Activated CD8-positive, alpha-beta memory T cell treated with anti-CD3 and anti-CD28 coated beads, Interleukin-2, amount 10 ng/mL, durations not matched to agents 7 days and 5 days (primary cell): ENCODE results near the gene CPPED1. TPM values are rescaled to one million over a fixed set of nuclear protein-coding genes. Genes with fewer than 3 reads are reported as not detected.

ENCODE experiments used
- ATAC-seq: fragments of 150-1000 bp; cut with Tn5 transposase; one replicate; pipeline ENCODE4 v1.10.0; 2021; ENCODE audit warnings: moderate library complexity
- CTCF ChIA-PET: fragments of 350-600 bp; sonication (Branson Sonifier 250); formaldehyde crosslinking; loops from one replicate; lab custom pipeline; 2021; ENCODE audit warnings: antibody characterized with exemption; lab: Charles Lee
- DNase-seq: peaks from one replicate; pipeline ENCODE4 v3.0.0-alpha.2; 2020
- H3K27ac Mint-ChIP-seq: one replicate; pipeline ENCODE4 v1.8.0; 2021; ENCODE audit warnings: mild to moderate bottlenecking, mixed read lengths
- H3K27me3 Mint-ChIP-seq: one replicate; pipeline ENCODE4 v1.8.0; 2021; ENCODE audit warnings: mixed read lengths
- H3K36me3 Mint-ChIP-seq: one replicate; pipeline ENCODE4 v1.8.0; 2021; ENCODE audit warnings: mild to moderate bottlenecking, mixed read lengths
- H3K4me1 Mint-ChIP-seq: one replicate; pipeline ENCODE4 v1.8.0; 2021; ENCODE audit warnings: mixed read lengths
- H3K4me3 Mint-ChIP-seq: one replicate; pipeline ENCODE4 v1.8.0; 2021; ENCODE audit warnings: mild to moderate bottlenecking, moderate library complexity, mixed read lengths
- H3K9me3 Mint-ChIP-seq: one replicate; pipeline ENCODE4 v1.8.0; 2022; ENCODE audit warnings: low read depth, mixed read lengths
- total RNA-seq, 2 experiments: library from RNA; stranded (reverse); gene quantifications; one replicate each; pipeline ENCODE4 v1.2.3, GENCODE V29; 2021

The CPPED1 gene
- total RNA-seq, 2 experiments from 2014 or later, result 20.5 to 21.5 TPM

- peaks cover 3% of the 10 kb centered on the region for H3K36me3 Mint-ChIP-seq
- CTCF ChIA-PET, result no interaction called here
- H3K4me3 Mint-ChIP-seq, result no peak overlapping the region
- peaks cover 2% of the 10 kb centered on the region for H3K4me1 Mint-ChIP-seq
- ATAC-seq, result no peak
- no peak for DNase-seq
- no peak overlapping the region for H3K27ac Mint-ChIP-seq
- peaks cover 14% of the 10 kb centered on the region for H3K27me3 Mint-ChIP-seq
- H3K9me3 Mint-ChIP-seq, result peaks cover 2% of the 10 kb centered on the region
These were observed 150.8 kb downstream of the CPPED1 start for GRCh38 chr16:12652924-12653323.

DNA sequence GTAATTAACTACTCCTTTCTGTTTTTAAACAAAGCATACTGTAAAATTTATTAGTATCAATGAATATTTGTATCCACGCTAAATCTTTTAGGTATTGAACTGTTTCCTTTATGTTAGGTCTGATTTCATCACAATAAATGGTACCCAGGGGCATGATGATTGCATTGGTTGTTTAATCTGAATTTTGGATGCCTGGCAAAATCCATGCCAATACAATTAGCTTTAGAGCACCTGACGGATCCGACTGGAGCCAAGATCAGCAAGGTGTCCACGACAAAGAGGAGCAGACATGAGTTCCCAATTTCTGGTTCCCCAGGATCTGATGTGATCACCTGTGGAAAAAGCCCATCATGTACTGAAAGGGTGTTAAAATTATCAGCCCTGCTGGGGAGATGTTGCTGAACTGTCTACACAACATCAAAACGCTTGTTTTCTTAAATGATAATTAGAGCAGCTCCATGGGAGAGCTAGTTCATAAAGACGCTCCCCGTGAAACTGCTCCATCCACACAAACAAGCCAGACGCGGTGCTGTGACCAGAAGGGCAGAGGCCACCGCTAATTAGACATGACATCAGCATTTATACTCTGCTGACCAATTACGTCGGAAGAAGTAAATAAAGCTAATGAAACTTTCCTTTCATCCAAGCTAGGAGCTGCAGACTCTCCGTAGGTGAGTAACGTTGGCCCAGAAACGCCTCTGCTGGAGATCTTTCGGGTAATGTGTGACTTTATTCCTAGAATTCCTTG lies 151.7 kb downstream of the CPPED1 start:
- H3K27me3 Mint-ChIP-seq, result peaks cover 14% of the 10 kb centered on the region
- H3K9me3 Mint-ChIP-seq, result peaks cover 4% of the 10 kb centered on the region
- DNase-seq, result no peak
- no peak overlapping the region for H3K27ac Mint-ChIP-seq
- CTCF ChIA-PET, result no interaction called here
- peaks cover 3% of the 10 kb centered on the region for H3K36me3 Mint-ChIP-seq
- no peak overlapping the region for H3K4me3 Mint-ChIP-seq
- no peak for ATAC-seq
- peaks cover 8% of the 10 kb centered on the region for H3K4me1 Mint-ChIP-seq

GRCh38 chr16:12649356-12649755 lies 154.3 kb downstream of the CPPED1 start:
- Mint-ChIP-seq H3K9me3 (peaks cover 4% of the 10 kb centered on the region), H3K4me1 (peaks cover 20% of the 10 kb centered on the region), H3K4me3 (no peak overlapping the region), H3K27me3 (peaks cover 12% of the 10 kb centered on the region), H3K36me3 (peaks cover 3% of the 10 kb centered on the region), H3K27ac (no peak overlapping the region)
- CTCF ChIA-PET, result no interaction called here
- DNase-seq (no peak), ATAC-seq (no peak)

DNA sequence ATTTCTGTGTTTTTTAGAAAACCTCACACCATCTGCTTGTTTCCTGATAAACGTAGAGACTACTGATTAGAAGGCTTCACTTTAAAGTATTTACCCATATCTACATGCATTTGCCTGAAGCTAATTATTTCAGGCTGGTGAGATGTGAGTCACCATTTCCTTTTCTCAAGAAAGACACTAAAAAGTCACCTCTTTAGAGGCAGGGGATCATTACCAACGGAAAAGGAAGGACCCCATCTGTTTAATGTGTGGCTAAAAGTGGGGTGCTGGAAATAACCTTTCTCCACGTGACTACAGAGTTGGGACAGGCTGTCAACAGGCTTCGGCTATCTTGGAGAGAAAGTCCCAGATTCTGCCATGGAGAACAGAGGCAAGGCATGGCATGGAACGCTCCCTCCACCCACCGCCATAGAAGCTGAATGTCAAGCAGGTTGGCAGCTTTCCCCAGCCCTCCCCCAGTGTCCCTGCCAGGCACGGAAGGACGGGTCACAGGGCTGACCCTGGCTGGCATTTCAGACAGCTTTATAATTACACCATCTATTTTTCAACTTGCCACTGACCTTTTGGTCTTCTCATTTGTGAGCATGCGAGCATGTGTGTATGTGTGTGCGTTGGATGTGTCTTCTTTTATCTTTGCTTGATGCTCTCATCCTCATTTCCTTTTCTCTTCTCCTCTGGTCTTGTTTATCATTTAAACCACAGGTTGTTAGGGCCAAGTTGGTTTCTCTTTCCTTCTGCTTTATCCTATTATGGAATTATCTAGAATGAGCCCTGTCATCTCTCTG lies 157.0 kb downstream of the CPPED1 start:
- H3K27me3 Mint-ChIP-seq, result peaks cover 7% of the 10 kb centered on the region
- peaks cover 6% of the 10 kb centered on the region for H3K36me3 Mint-ChIP-seq
- H3K27ac Mint-ChIP-seq, result peak overlapping the region; percentile 78
- ATAC-seq, result peak; percentile 73
- H3K4me3 Mint-ChIP-seq, result peak overlapping the region; percentile 7
- H3K9me3 Mint-ChIP-seq, result peaks cover 4% of the 10 kb centered on the region
- CTCF ChIA-PET, result no interaction called here
- peak; percentile 47 for DNase-seq
- peaks cover 20% of the 10 kb centered on the region for H3K4me1 Mint-ChIP-seq

GRCh38 chr16:12646098-12646489 lies 157.6 kb downstream of the CPPED1 start:
- ATAC-seq (no peak), DNase-seq (no peak)
- Mint-ChIP-seq H3K27ac (peak overlapping the region; percentile 78), H3K9me3 (peaks cover 4% of the 10 kb centered on the region), H3K36me3 (peaks cover 6% of the 10 kb centered on the region), H3K4me3 (no peak overlapping the region), H3K4me1 (peaks cover 20% of the 10 kb centered on the region), H3K27me3 (peaks cover 3% of the 10 kb centered on the region)
- CTCF ChIA-PET, result interaction anchor here (0.9 kb wide), 1 partner anchor 551 kb away, joined by 3 read pairs; no protein-coding TSS in a partner anchor

DNA sequence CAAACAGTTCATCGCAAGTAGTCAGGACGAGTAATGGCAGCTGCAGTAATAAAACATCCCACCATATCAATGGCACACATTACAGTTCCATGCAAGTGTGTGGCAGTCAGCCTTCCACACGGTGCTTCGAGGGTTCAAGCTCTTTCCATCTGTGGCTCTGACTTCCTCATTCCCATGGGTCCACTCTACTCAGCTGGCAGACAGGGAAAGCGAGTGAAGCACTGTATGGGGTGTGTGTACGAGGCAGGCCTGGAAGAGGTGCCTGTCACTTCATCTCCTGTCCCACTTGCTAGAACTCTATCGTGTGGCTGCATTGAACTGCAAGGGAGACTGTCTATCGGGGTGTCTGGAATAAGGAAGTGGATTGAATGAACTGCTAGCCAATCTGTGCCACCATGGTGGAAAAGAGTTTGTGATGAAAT lies 160.6 kb downstream of the CPPED1 start:
- Mint-ChIP-seq H3K27me3 (no peaks in the 10 kb centered on the region), H3K27ac (no peak overlapping the region), H3K4me1 (peaks cover 18% of the 10 kb centered on the region), H3K4me3 (no peak overlapping the region), H3K36me3 (peaks cover 3% of the 10 kb centered on the region), H3K9me3 (peaks cover 2% of the 10 kb centered on the region)
- ATAC-seq, result no peak
- no peak for DNase-seq
- CTCF ChIA-PET, result no interaction called here

- no peak for DNase-seq
- CTCF ChIA-PET, result no interaction called here
- peaks cover 10% of the 10 kb centered on the region for H3K27me3 Mint-ChIP-seq
- H3K9me3 Mint-ChIP-seq, result no peaks in the 10 kb centered on the region
- no peak overlapping the region for H3K4me3 Mint-ChIP-seq
- peaks cover 3% of the 10 kb centered on the region for H3K36me3 Mint-ChIP-seq
- H3K27ac Mint-ChIP-seq, result no peak overlapping the region
- no peaks in the 10 kb centered on the region for H3K4me1 Mint-ChIP-seq
- no peak for ATAC-seq
These were observed 164.6 kb downstream of the CPPED1 start for GRCh38 chr16:12639044-12639443.

GRCh38 chr16:12637002-12637401 lies 166.7 kb downstream of the CPPED1 start:
- no peaks in the 10 kb centered on the region for H3K9me3 Mint-ChIP-seq
- DNase-seq (no peak), ATAC-seq (no peak)
- no peak overlapping the region for H3K27ac Mint-ChIP-seq
- no peaks in the 10 kb centered on the region for H3K36me3 Mint-ChIP-seq
- H3K4me3 Mint-ChIP-seq, result no peak overlapping the region
- peaks cover 25% of the 10 kb centered on the region for H3K27me3 Mint-ChIP-seq
- CTCF ChIA-PET, result interaction anchor here (1.1 kb wide), 1 partner anchor 10 kb away, joined by 3 read pairs; no protein-coding TSS in a partner anchor
- no peaks in the 10 kb centered on the region for H3K4me1 Mint-ChIP-seq

DNA sequence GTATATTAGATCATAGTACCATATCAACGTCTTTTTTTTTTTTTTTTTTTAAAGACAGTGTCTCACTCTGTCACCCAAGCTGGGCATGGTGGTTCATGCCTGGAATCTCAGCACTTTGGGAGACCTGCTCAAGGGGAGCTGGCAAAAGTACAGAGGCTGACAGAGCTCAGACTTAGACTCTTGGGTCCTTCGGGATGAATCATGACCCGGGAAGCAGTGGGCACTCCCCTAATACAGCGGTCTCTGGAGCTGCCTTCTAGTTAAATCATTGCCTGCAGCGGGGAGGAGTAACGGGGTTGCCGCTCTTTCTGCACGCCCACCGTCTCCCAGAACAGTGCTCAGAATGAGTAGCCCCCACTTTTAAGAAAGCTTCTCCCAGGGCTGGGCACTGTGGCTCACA lies 174.4 kb downstream of the CPPED1 start:
- Mint-ChIP-seq H3K4me3 (no peak overlapping the region), H3K4me1 (no peaks in the 10 kb centered on the region), H3K9me3 (no peaks in the 10 kb centered on the region), H3K27me3 (peaks cover 23% of the 10 kb centered on the region), H3K27ac (no peak overlapping the region), H3K36me3 (no peaks in the 10 kb centered on the region)
- CTCF ChIA-PET, result no interaction called here
- ATAC-seq (no peak), DNase-seq (no peak)

- no peaks in the 10 kb centered on the region for H3K9me3 Mint-ChIP-seq
- CTCF ChIA-PET, result no interaction called here
- no peak overlapping the region for H3K4me3 Mint-ChIP-seq
- H3K27ac Mint-ChIP-seq, result no peak overlapping the region
- peaks cover 16% of the 10 kb centered on the region for H3K27me3 Mint-ChIP-seq
- DNase-seq, result no peak
- no peaks in the 10 kb centered on the region for H3K4me1 Mint-ChIP-seq
- no peak for ATAC-seq
- H3K36me3 Mint-ChIP-seq, result no peaks in the 10 kb centered on the region
These were observed 175.2 kb downstream of the CPPED1 start for GRCh38 chr16:12628536-12628935.

- H3K27ac Mint-ChIP-seq, result no peak overlapping the region
- H3K4me3 Mint-ChIP-seq, result no peak overlapping the region
- H3K27me3 Mint-ChIP-seq, result peaks cover 6% of the 10 kb centered on the region
- ATAC-seq, result no peak
- H3K4me1 Mint-ChIP-seq, result no peaks in the 10 kb centered on the region
- CTCF ChIA-PET, result interaction anchor here (0.8 kb wide), 1 partner anchor 10 kb away, joined by 3 read pairs; no protein-coding TSS in a partner anchor
- no peak for DNase-seq
- no peaks in the 10 kb centered on the region for H3K36me3 Mint-ChIP-seq
- no peaks in the 10 kb centered on the region for H3K9me3 Mint-ChIP-seq
These were observed 176.3 kb downstream of the CPPED1 start for GRCh38 chr16:12627394-12627793.

DNA sequence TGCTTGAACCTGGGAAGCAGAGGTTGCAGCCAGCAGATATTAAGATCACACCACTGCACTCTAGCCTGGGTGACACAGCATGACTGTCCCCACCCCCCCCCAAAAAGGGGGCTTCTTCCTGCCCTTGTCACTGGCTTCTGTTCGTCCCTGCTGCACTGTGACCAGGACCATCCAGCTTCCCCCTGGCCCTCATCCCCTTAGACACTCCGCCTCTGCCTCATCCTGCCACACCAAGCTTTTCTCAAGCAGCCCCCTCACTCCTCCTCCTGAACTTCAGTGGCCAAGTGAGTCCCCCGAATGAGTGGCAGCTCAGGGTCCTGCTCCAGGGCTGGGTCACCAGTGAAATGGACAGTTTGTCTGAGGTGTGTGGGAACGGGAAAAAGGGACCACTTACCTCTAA lies 177.3 kb downstream of the CPPED1 start:
- Mint-ChIP-seq H3K27ac (no peak overlapping the region), H3K9me3 (no peaks in the 10 kb centered on the region), H3K4me1 (no peaks in the 10 kb centered on the region), H3K27me3 (peaks cover 6% of the 10 kb centered on the region), H3K36me3 (no peaks in the 10 kb centered on the region), H3K4me3 (no peak overlapping the region)
- ATAC-seq (no peak), DNase-seq (no peak)
- CTCF ChIA-PET, result no interaction called here

GRCh38 chr16:12625716-12626115 lies 178.0 kb downstream of the CPPED1 start:
- CTCF ChIA-PET, result no interaction called here
- Mint-ChIP-seq H3K36me3 (no peaks in the 10 kb centered on the region), H3K9me3 (no peaks in the 10 kb centered on the region), H3K4me3 (no peak overlapping the region), H3K4me1 (no peaks in the 10 kb centered on the region), H3K27me3 (peaks cover 6% of the 10 kb centered on the region), H3K27ac (no peak overlapping the region)
- DNase-seq (no peak), ATAC-seq (no peak)

- Mint-ChIP-seq H3K9me3 (no peaks in the 10 kb centered on the region), H3K27me3 (peaks cover 6% of the 10 kb centered on the region), H3K4me3 (no peak overlapping the region), H3K36me3 (no peaks in the 10 kb centered on the region), H3K27ac (no peak overlapping the region), H3K4me1 (no peaks in the 10 kb centered on the region)
- ATAC-seq (no peak), DNase-seq (no peak)
- CTCF ChIA-PET, result no interaction called here
These were observed 178.6 kb downstream of the CPPED1 start for GRCh38 chr16:12625068-12625467.
